ENCODE measurements around the gene PCP4L1. TPM values are rescaled to one million over a fixed set of nuclear protein-coding genes. Genes with fewer than 3 reads are reported as not detected.
"Not testable (repeated sequence)": the region's sequence is repeated elsewhere in the genome, so short reads cannot be mapped to it uniquely, and the experiment has no call there.

The PCP4L1 gene
- total RNA-seq, 1 experiment from 2014 or later, result 0.83 TPM

- Histone ChIP-seq H3T11ph (ENCODE audit: low read length) (peak within 1 kb of the TSS; percentile 96), H3K79me1 (ENCODE audit: insufficient read depth, low read depth, low read length, poor library complexity, severe bottlenecking) (no peaks in the 10 kb centered on the region), H3K9ac (ENCODE audit: extremely low read depth, insufficient read length, low read length) (peak within 1 kb of the TSS; percentile 94), H4K20me1 (ENCODE audit: control insufficient read depth, insufficient read depth, insufficient read length) (no peaks in the 10 kb centered on the region), H2BK5ac (ENCODE audit: insufficient read length, low read length) (peak within 1 kb of the TSS; percentile 45), H2BK120ac (ENCODE audit: low read depth, low read length, poor library complexity, severe bottlenecking) (no peak within 1 kb of the TSS), H4K8ac (replicated peaks; ENCODE audit: insufficient read length, low read depth, low read length) (no peak within 1 kb of the TSS), H2BK15ac (ENCODE audit: low read depth, low read length) (peak within 1 kb of the TSS; percentile 9; the same call in 1 of the 2 replicates), H2BK12ac (ENCODE audit: insufficient read length, low read depth, low read length) (peak within 1 kb of the TSS; percentile 88), H3K23me2 (ENCODE audit: insufficient read length, low read depth, low read length, poor library complexity, severe bottlenecking) (peaks cover 12% of the 10 kb centered on the region), H3K14ac (ENCODE audit: insufficient read depth, low read length) (peak within 1 kb of the TSS; percentile 97), H4K91ac (ENCODE audit: insufficient read length, low read depth, low read length) (no peak within 1 kb of the TSS), H2AFZ (ENCODE audit: low read length) (peak within 1 kb of the TSS; percentile 67), H2AK5ac (ENCODE audit: insufficient read length, low read length) (peak within 1 kb of the TSS; percentile 66), H3K4ac (ENCODE audit: low read depth, low read length) (peak within 1 kb of the TSS; percentile 85; the same call in 1 of the 2 replicates), H2BK20ac (ENCODE audit: low read depth, low read length, poor library complexity, severe bottlenecking) (no peak within 1 kb of the TSS), H3K4me2 (ENCODE audit: insufficient read depth, insufficient read length, low read length) (peak within 1 kb of the TSS; percentile 78), H3K56ac (ENCODE audit: insufficient read length, low read depth, low read length) (no peak within 1 kb of the TSS), H4K5ac (ENCODE audit: insufficient read length, low read depth, low read length) (peak within 1 kb of the TSS; percentile 18), H3K79me2 (ENCODE audit: insufficient read depth, low read length) (no peaks in the 10 kb centered on the region; the same call in 1 of the 2 replicates), H3K23ac (ENCODE audit: insufficient read length, low read depth, low read length) (no peak within 1 kb of the TSS), H3K9me3 (ENCODE audit: control insufficient read depth, low read depth, low read length) (no peaks in the 10 kb centered on the region), H3K27me3 (ENCODE audit: insufficient read depth, low read length) (no peaks in the 10 kb centered on the region), H3K18ac (ENCODE audit: insufficient read length, low read depth, low read length) (peak within 1 kb of the TSS; percentile 99), H3K4me1 (ENCODE audit: insufficient read depth, low read length) (peaks cover 3% of the 10 kb centered on the region; the same call in 1 of the 2 replicates), H3K27ac (ENCODE audit: insufficient read length, low read depth, low read length) (peak within 1 kb of the TSS; percentile 89)
- Mint-ChIP-seq H3K9me3 (no peaks in the 10 kb centered on the region), H3K27me3 (ENCODE audit: low read depth) (no peaks in the 10 kb centered on the region; the same call in 1 of the 2 replicates), H3K4me1 (peaks cover 29 to 40% of the 10 kb centered on the region in 2 experiments), H3K36me3 (ENCODE audit: insufficient read depth in 1 of 3, low read depth in 3 of 3) (peaks cover 0 to 4% (median 0%) of the 10 kb centered on the region in 3 experiments; a peak in 2 of 7 replicates), H3K27ac (peak within 1 kb of the TSS; percentile 99), H3K4me3 (peak within 1 kb of the TSS; percentile 98 to 99)
- no CpG with 5 or more reads among the region's 45 CpGs for WGBS (ENCODE audit: extremely low coverage, insufficient read length, low lambda C conversion rate)
- peak; percentile 56 for TF ChIP-seq CTCF (conservative IDR thresholded peaks at IDR 0.05)
- DNase-seq, result peak; percentile 91
These were observed 55.8 kb downstream of the PCP4L1 start, which contains the start of gene SDHC for GRCh38 chr1:161314201-161314981. TSS of gene SDHC (plus strand) at chr1:161314381. CDS start at chr1:161314406, 25 bp downstream.

DNA sequence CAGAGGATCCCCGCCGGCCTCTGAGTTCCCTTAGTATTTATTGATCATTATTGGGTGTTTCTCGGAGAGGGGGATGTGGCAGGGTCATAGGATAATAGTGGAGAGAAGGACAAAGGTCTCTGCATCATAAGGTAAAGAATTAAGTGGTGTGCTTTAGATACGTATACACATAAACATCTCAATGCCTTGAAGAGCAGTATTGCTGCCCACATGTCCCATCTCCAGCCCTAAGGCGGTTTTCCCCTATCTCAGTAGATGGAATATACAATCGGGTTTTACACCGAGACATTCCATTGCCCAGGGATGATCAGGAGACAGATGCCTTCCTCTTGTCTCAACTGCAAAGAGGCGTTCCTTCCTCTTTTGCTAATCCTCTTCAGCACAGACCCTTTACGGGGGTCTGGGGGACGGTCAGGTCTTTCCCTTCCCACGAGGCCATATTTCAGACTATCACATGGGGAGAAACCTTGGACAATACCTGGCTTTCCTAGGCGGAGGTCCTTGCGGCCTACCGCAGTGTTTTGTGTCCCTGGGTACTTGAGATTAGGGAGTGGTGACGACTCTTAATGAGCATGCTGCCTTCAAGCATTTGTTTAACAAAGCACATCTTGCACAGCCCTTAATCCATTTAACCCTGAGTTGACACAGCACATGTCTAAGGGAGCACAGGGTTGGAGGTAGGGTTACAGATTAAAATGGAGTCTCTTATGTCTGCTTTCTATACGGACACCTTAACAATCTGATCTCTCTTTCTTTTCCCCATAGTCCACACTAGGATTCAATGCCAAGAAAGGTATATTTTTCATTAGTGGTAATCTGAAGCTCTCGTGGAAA, 57.5 kb downstream of the PCP4L1 start:
- not testable (repeated sequence) for H2AK5ac ChIP-seq (ENCODE audit: insufficient read length, low read length); H2BK5ac ChIP-seq (ENCODE audit: insufficient read length, low read length); H4K20me1 ChIP-seq (ENCODE audit: control insufficient read depth, insufficient read depth, insufficient read length); H3K27ac ChIP-seq (ENCODE audit: insufficient read length, low read depth, low read length); H4K5ac ChIP-seq (ENCODE audit: insufficient read length, low read depth, low read length); H3K9ac ChIP-seq (ENCODE audit: extremely low read depth, insufficient read length, low read length); H3K79me1 ChIP-seq (ENCODE audit: insufficient read depth, low read depth, low read length, poor library complexity, severe bottlenecking); H3K4me1 ChIP-seq (ENCODE audit: insufficient read depth, low read length); H2BK120ac ChIP-seq (ENCODE audit: low read depth, low read length, poor library complexity, severe bottlenecking); H3K4me2 ChIP-seq (ENCODE audit: insufficient read depth, insufficient read length, low read length); H2BK20ac ChIP-seq (ENCODE audit: low read depth, low read length, poor library complexity, severe bottlenecking); H3K36me3 Mint-ChIP-seq (ENCODE audit: insufficient read depth in 1 of 3, low read depth in 3 of 3); H3K4ac ChIP-seq (ENCODE audit: low read depth, low read length); H2BK15ac ChIP-seq (ENCODE audit: low read depth, low read length); H3K79me2 ChIP-seq (ENCODE audit: insufficient read depth, low read length); H3T11ph ChIP-seq (ENCODE audit: low read length); H3K27me3 Mint-ChIP-seq (ENCODE audit: low read depth); H3K27me3 ChIP-seq (ENCODE audit: insufficient read depth, low read length); H3K56ac ChIP-seq (ENCODE audit: insufficient read length, low read depth, low read length); H2AFZ ChIP-seq (ENCODE audit: low read length); H4K91ac ChIP-seq (ENCODE audit: insufficient read length, low read depth, low read length); H3K14ac ChIP-seq (ENCODE audit: insufficient read depth, low read length); H3K9me3 Mint-ChIP-seq; H4K8ac ChIP-seq (replicated peaks; ENCODE audit: insufficient read length, low read depth, low read length); H3K18ac ChIP-seq (ENCODE audit: insufficient read length, low read depth, low read length); H2BK12ac ChIP-seq (ENCODE audit: insufficient read length, low read depth, low read length); DNase-seq; H3K9me3 ChIP-seq (ENCODE audit: control insufficient read depth, low read depth, low read length); H3K23ac ChIP-seq (ENCODE audit: insufficient read length, low read depth, low read length)
- Mint-ChIP-seq H3K4me3 (peak overlapping the region; percentile 98 to 99), H3K4me1 (peaks cover 29 to 31% of the 10 kb centered on the region in 2 experiments), H3K27ac (peak overlapping the region; percentile 68 to 92 (median 73); a peak in 5 of 7 replicates)
- peaks cover 12% of the 10 kb centered on the region for H3K23me2 ChIP-seq (ENCODE audit: insufficient read length, low read depth, low read length, poor library complexity, severe bottlenecking)
- WGBS (ENCODE audit: extremely low coverage, insufficient read length, low lambda C conversion rate), result no CpG with 5 or more reads among the region's 17 CpGs
